Body of pancreas (tissue), 4 donors: ENCODE results near the gene LRRC23. TPM values are rescaled to one million over a fixed set of nuclear protein-coding genes. Genes with fewer than 3 reads are reported as not detected.
"Not testable (repeated sequence)": the region's sequence is repeated elsewhere in the genome, so short reads cannot be mapped to it uniquely, and the experiment has no call there.

Source experiments
- ATAC-seq: fragments of 150-250 bp; one replicate; pipeline ENCODE4 v1.9.1; 2016
- DNase-seq, 4 donors: peaks; one replicate each; pipeline ENCODE4 v3.0.0-alpha.2; 2019
- H3K27ac ChIP-seq, 4 donors: fragments of 200-600 bp; sonication (generic); 1 replicate in 3 of 4; 2 replicates in 1 of 4; pipeline versions ENCODE4 v1.5.1 to v1.6.1; 2016 to 2019; ENCODE audit warnings: mild to moderate bottlenecking in 1 of 4, mixed read lengths in 1 of 4, moderate library complexity in 1 of 4
- H3K27me3 ChIP-seq, 2 donors: fragments of 200-600 bp; sonication (generic); one replicate each; pipeline ENCODE4 v1.6.0; 2016; ENCODE audit warnings: mild to moderate bottlenecking in 1 of 2
- H3K36me3 ChIP-seq, 2 donors: fragments of 200-600 bp; sonication (generic); replicated peaks in 1 of 2; 2 replicates each; pipeline ENCODE4 v1.5.1; 2016; ENCODE audit warnings: low read depth in 2 of 2; ENCODE audit not compliant: insufficient read depth in 1 of 2
- H3K4me1 ChIP-seq: fragments of 200-600 bp; sonication (generic); one replicate; pipeline ENCODE4 v1.6.0; 2016
- H3K4me3 ChIP-seq, 2 donors: fragments of 200-600 bp; sonication (generic); 1 replicate in 1 of 2; 2 replicates in 1 of 2; pipeline ENCODE4 v1.5.1; 2016 to 2019
- H3K9me3 ChIP-seq, 3 donors: fragments of 200-600 bp; sonication (generic); 1 replicate in 2 of 3; 2 replicates in 1 of 3; pipeline ENCODE4 v1.5.1; 2016
- POLR2A ChIP-seq, 3 donors: fragments of 450-650 bp; IDR thresholded peaks; one replicate each; pipeline ENCODE4 v1.6.1; 2016; ENCODE audit warnings: antibody characterized with exemption in 3 of 3, mild to moderate bottlenecking in 2 of 3
- WGBS, 2 donors: methylation state at CpG; one replicate each; pipeline ENCODE4 v1.1.5; 2017; 5-methylcytosine and 5-hydroxymethylcytosine counted together
- intact Hi-C: fragments of 100-400 bp; cut with DNase I; formaldehyde crosslinking; loops from one replicate; pipeline ENCODE4 v1.15.1; 2023
- total RNA-seq, 2 donors: library from RNA; depleted of rRNA; stranded (reverse); fragments of >200 nt; gene quantifications; one replicate each; pipeline ENCODE4 v1.1.0, GENCODE V29; 2016
- TF ChIP-seq, protein P1 (sequence below), 7 experiments: fragments of 450-650 bp in 4 of 7; fragments of 200-600 bp in 3 of 7; sonication (generic) in 3 of 7; IDR thresholded peaks; one replicate each; pipeline ENCODE4 v1.5.1; 2016 to 2019; ENCODE audit warnings: antibody characterized with exemption in 7 of 7

LRRC23 gene
- total RNA-seq, 2 donors from 2014 or later = 7.0 to 21.1 TPM

- Histone ChIP-seq H3K4me1 (no peaks in the 10 kb centered on the region), H3K9me3 (no peaks in the 10 kb centered on the region), H3K4me3 (no peak overlapping the region), H3K27ac (no peak overlapping the region), H3K36me3 (peaks cover 15 to 36% of the 10 kb centered on the region in 2 donors), H3K27me3 (no peaks in the 10 kb centered on the region)
- no peak for ATAC-seq
- intact Hi-C loops = no loop called here
- DNase-seq = no peak
- WGBS, 2 donors = 91 to 94% methylated on average over 6 to 7 of the region's 7 CpGs
- TF ChIP-seq POLR2A (IDR thresholded peaks at IDR 0.05) = no peak
- TF ChIP-seq, protein P1, sequence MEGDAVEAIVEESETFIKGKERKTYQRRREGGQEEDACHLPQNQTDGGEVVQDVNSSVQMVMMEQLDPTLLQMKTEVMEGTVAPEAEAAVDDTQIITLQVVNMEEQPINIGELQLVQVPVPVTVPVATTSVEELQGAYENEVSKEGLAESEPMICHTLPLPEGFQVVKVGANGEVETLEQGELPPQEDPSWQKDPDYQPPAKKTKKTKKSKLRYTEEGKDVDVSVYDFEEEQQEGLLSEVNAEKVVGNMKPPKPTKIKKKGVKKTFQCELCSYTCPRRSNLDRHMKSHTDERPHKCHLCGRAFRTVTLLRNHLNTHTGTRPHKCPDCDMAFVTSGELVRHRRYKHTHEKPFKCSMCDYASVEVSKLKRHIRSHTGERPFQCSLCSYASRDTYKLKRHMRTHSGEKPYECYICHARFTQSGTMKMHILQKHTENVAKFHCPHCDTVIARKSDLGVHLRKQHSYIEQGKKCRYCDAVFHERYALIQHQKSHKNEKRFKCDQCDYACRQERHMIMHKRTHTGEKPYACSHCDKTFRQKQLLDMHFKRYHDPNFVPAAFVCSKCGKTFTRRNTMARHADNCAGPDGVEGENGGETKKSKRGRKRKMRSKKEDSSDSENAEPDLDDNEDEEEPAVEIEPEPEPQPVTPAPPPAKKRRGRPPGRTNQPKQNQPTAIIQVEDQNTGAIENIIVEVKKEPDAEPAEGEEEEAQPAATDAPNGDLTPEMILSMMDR (IDR thresholded peaks at IDR 0.05) = no peak
Observed at GRCh38 chr12:6860942-6861341, 43.7 kb upstream of the LRRC23 start.

GRCh38 chr12:6861391-6861790 lies 43.2 kb upstream of the LRRC23 start:
- Histone ChIP-seq H3K36me3 (peaks cover 11 to 33% of the 10 kb centered on the region in 2 donors), H3K4me3 (no peak overlapping the region), H3K27me3 (no peaks in the 10 kb centered on the region), H3K9me3 (no peaks in the 10 kb centered on the region), H3K4me1 (no peaks in the 10 kb centered on the region), H3K27ac (no peak overlapping the region)
- intact Hi-C loops = no loop called here
- DNase-seq (no peak), ATAC-seq (no peak)
- TF ChIP-seq, protein P1 (IDR thresholded peaks at IDR 0.05) = no peak
- no peak for TF ChIP-seq POLR2A (IDR thresholded peaks at IDR 0.05)
- 89 to 92% methylated on average over 7 to 9 of the region's 9 CpGs for WGBS, 2 donors

DNA sequence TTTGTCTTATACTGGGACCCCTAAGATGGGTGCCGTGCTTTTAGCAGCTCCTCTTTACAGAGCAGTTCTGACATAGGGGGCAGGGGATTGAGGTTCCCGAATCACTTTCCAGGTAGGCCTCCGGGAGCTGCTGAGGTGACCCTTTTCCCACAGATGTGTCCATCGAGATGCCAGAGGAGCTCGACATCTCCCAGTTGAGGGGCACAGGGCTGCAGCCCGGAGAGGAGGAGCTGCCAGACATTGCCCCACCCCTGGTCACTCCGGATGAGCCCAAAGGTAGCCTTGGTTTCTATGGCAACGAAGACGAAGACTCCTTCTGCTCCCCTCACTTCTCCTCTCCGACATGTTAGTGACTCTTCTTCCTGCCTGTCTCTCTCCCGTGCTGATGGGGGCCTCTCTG lies 41.6 kb upstream of the LRRC23 start:
- TF ChIP-seq POLR2A (IDR thresholded peaks at IDR 0.05) = no peak
- TF ChIP-seq, protein P1 (IDR thresholded peaks at IDR 0.05) = no peak
- Histone ChIP-seq H3K4me1 (peaks cover 6% of the 10 kb centered on the region), H3K27me3 (no peaks in the 10 kb centered on the region), H3K27ac (no peak overlapping the region), H3K36me3 (peaks cover 5 to 33% of the 10 kb centered on the region in 2 donors), H3K9me3 (no peaks in the 10 kb centered on the region), H3K4me3 (no peak overlapping the region)
- no peak for DNase-seq
- WGBS, 2 donors = 90 to 92% methylated on average over 7 to 11 of the region's 11 CpGs
- no peak for ATAC-seq
- intact Hi-C loops = no loop called here

GRCh38 chr12:6863586-6864321 lies 40.9 kb upstream of the LRRC23 start:
- Histone ChIP-seq H3K27ac (no peak overlapping the region), H3K36me3 (peaks cover 0 to 30% of the 10 kb centered on the region in 2 donors), H3K27me3 (no peaks in the 10 kb centered on the region), H3K4me1 (peaks cover 14% of the 10 kb centered on the region), H3K9me3 (no peaks in the 10 kb centered on the region), H3K4me3 (no peak overlapping the region)
- 96 to 98% methylated on average over 8 to 16 of the region's 16 CpGs for WGBS, 2 donors
- DNase-seq (no peak), ATAC-seq (no peak)
- intact Hi-C loops = no loop called here
- TF ChIP-seq POLR2A (IDR thresholded peaks at IDR 0.05) = no peak
- TF ChIP-seq, protein P1 (IDR thresholded peaks at IDR 0.05) = no peak

DNA sequence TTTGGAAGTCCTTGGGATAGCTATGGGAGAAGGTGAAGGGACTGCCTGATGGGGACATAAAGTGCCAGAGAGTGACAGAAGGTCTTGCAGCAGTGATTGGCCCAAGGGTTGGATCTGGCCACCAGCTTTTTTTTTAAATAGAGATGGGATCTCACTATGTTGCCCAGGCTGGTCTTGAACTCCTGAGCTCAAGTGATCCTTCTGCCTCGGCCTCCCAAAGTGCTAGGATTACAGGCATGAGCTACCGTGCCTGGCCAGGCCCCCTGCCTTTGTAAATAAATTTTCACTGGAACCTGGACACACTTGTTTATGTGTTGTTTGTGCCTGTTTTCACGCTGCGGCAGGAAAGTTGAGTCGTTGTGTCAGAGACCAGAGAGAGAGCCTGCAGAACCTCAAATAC lies 39.3 kb upstream of the LRRC23 start:
- ATAC-seq, H3K4me3 ChIP-seq, DNase-seq, H3K27me3 ChIP-seq, H3K27ac ChIP-seq, H3K9me3 ChIP-seq, intact Hi-C loops: not testable (repeated sequence)
- H3K36me3 ChIP-seq = peaks cover 0 to 25% of the 10 kb centered on the region in 2 donors
- 93 to 100% methylated on average over 5 of the region's 5 CpGs for WGBS, 2 donors
- H3K4me1 ChIP-seq = peaks cover 27% of the 10 kb centered on the region
